MCF 10A (cell line): ENCODE data around the gene RIBC2. TPM values are rescaled to one million over a fixed set of nuclear protein-coding genes. Genes with fewer than 3 reads are reported as not detected.
"Not testable (repeated sequence)": the region's sequence is repeated elsewhere in the genome, so short reads cannot be mapped to it uniquely, and the experiment has no call there.

Source experiments
- Bru-seq: library from RNA; stranded (reverse); fragments of 400-500 nt; gene quantifications from one replicate; lab custom pipeline; 2021; lab: Mats Ljungman, UMichigan
- BruChase-seq, 2 experiments: library from RNA; stranded (reverse); fragments of 400-500 nt; gene quantifications; one replicate each; lab custom pipeline; 2021; lab: Mats Ljungman, UMichigan
- BruUV-seq: library from RNA; stranded (reverse); fragments of 400-500 nt; replicated peaks from 2 replicates; lab custom pipeline; 2021; lab: Mats Ljungman, UMichigan
- CTCF ChIA-PET: fragments of 300-600 bp; sonication (Branson Sonifier 250); formaldehyde crosslinking; extraction: SDS; loops from one replicate; lab custom pipeline; 2021; ENCODE audit warnings: antibody characterized with exemption, inconsistent platforms; lab: Yijun Ruan, JAX
- POLR2A ChIA-PET: fragments of 300-600, 350-650 bp; sonication (Branson Sonifier 250); formaldehyde crosslinking; extraction: SDS; loops from one replicate; lab custom pipeline; 2020; ENCODE audit warnings: antibody characterized with exemption, inconsistent platforms; lab: Yijun Ruan, JAX
- DNase-seq: peaks from one replicate; pipeline ENCODE4 v3.0.0-alpha.2; 2018; ENCODE audit not compliant: unreplicated experiment
- H3K27ac Mint-ChIP-seq: one replicate; pipeline ENCODE4 v1.8.0; 2022; ENCODE audit warnings: mild to moderate bottlenecking, low read depth, mixed read lengths; ENCODE audit not compliant: unreplicated experiment
- H3K27me3 Mint-ChIP-seq: one replicate; pipeline ENCODE4 v1.8.0; 2022; ENCODE audit warnings: mixed read lengths; ENCODE audit not compliant: insufficient read depth, unreplicated experiment
- H3K36me3 Mint-ChIP-seq: one replicate; pipeline ENCODE4 v1.8.0; 2022; ENCODE audit warnings: mild to moderate bottlenecking, moderate library complexity, mixed read lengths; ENCODE audit not compliant: insufficient read depth, unreplicated experiment
- H3K4me1 Mint-ChIP-seq: one replicate; pipeline ENCODE4 v1.8.0; 2022; ENCODE audit warnings: mixed read lengths; ENCODE audit not compliant: insufficient read depth, unreplicated experiment
- H3K4me3 Mint-ChIP-seq: one replicate; pipeline ENCODE4 v1.8.0; 2022; ENCODE audit warnings: mild to moderate bottlenecking, moderate library complexity, mixed read lengths; ENCODE audit not compliant: unreplicated experiment
- H3K9me3 Mint-ChIP-seq: one replicate; pipeline ENCODE4 v1.8.0; 2022; ENCODE audit warnings: mixed read lengths; ENCODE audit not compliant: unreplicated experiment
- intact Hi-C: fragments of 100-400 bp; cut with micrococcal nuclease; formaldehyde crosslinking; loops from 2 replicates; pipeline ENCODE4 v1.14.1; 2022
- long read RNA-seq: library from polyadenylated mRNA; stranded (forward); transcript quantifications from one replicate; pipeline ENCODE4 v2.0.0, GENCODE V29; 2022
- total RNA-seq: library from RNA; stranded (reverse); gene quantifications from 2 replicates; pipeline ENCODE4 v1.2.3, GENCODE V29; 2022
- TF ChIP-seq, protein P1 (sequence below): fragments of 200-600 bp; IDR thresholded peaks from one replicate; pipeline ENCODE4 v1.8.0; 2022; ENCODE audit warnings: antibody characterized with exemption, mild to moderate bottlenecking; ENCODE audit not compliant: unreplicated experiment

Gene RIBC2, protein sequence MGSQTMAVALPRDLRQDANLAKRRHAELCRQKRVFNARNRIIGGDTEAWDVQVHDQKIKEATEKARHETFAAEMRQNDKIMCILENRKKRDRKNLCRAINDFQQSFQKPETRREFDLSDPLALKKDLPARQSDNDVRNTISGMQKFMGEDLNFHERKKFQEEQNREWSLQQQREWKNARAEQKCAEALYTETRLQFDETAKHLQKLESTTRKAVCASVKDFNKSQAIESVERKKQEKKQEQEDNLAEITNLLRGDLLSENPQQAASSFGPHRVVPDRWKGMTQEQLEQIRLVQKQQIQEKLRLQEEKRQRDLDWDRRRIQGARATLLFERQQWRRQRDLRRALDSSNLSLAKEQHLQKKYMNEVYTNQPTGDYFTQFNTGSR
- 0.26 TPM in 1 of 2 replicates, not detected in the other for total RNA-seq
- percentile 17 among the genes with signal in this experiment for Bru-seq, nascent RNA
- BruChase-seq, experiment 1, labeled RNA remaining after a 6-hour chase: percentile 7 among the genes with signal in this experiment
- percentile 13 among the genes with signal in this experiment for BruChase-seq, experiment 2, labeled RNA remaining after a 2-hour chase
- long read RNA-seq, partial matches to known transcripts: 0 of 1 reads
- long read RNA-seq, other reads (novel, unspliced or antisense): 1 of 1 reads

DNA sequence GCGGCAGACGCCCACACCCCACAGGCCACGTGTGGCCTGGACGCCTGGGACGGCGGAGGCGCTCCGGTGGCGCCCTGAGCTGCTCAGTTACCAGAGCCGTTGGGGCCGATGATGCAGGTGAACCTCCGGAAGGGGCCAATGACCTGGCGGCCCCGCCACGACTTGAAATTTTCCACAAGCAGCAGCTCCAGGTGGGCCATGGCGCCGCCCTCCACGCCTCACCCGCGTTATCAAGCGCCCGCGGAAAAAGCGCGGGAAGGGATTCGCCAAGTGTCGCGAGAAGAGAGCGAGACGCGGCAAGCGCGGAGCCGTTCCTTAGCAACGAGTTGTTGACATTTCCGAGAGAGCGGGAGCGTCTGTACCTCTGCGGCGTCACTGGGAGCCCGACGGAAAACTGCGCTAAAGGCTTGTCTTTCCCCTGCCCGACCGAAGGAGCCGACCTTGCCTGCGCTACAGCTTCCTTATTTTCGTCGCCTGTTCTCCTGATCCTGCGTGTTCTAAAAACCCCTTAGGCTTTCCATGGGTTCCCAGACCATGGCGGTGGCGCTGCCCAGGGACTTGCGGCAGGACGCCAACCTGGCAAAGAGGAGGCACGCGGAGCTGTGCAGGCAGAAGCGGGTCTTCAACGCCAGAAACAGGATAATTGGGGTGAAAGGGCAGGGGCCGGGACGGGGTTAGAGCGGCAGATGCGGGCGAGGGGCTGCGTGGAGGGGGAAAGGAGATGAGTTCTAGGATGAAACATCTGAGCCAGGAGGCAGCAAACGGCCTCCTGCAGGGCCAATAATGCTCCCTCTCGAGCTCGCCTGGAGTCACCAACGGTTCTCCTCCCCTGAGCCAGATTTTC, at the start of gene RIBC2, which contains the start of gene SMC1B:
Gene RIBC2 (plus strand): TSS at position 326 of the 844 bp plus-strand sequence. CDS start 194 bp downstream, at position 520.
Gene SMC1B (minus strand): TSS at position 232 of the 844 bp plus-strand sequence. CDS start 32 bp downstream, at position 200.
- H3K4me1 Mint-ChIP-seq: no peaks in the 10 kb centered on the region
- H3K4me3 Mint-ChIP-seq: peak within 1 kb of the TSS; percentile 73
- peak; percentile 88 for DNase-seq
- no peaks in the 10 kb centered on the region for H3K9me3 Mint-ChIP-seq
- intact Hi-C loops: no loop called here
- ChIA-PET CTCF (interaction anchor here (0.6 kb wide), 1 partner anchor 106 kb away, joined by 3 read pairs; no protein-coding TSS in a partner anchor), POLR2A (no interaction called here)
- peaks cover 5% of the 10 kb centered on the region for H3K27me3 Mint-ChIP-seq
- peak within 1 kb of the TSS; percentile 86 for H3K27ac Mint-ChIP-seq
- H3K36me3 Mint-ChIP-seq: no peaks in the 10 kb centered on the region
- TF ChIP-seq, protein P1, sequence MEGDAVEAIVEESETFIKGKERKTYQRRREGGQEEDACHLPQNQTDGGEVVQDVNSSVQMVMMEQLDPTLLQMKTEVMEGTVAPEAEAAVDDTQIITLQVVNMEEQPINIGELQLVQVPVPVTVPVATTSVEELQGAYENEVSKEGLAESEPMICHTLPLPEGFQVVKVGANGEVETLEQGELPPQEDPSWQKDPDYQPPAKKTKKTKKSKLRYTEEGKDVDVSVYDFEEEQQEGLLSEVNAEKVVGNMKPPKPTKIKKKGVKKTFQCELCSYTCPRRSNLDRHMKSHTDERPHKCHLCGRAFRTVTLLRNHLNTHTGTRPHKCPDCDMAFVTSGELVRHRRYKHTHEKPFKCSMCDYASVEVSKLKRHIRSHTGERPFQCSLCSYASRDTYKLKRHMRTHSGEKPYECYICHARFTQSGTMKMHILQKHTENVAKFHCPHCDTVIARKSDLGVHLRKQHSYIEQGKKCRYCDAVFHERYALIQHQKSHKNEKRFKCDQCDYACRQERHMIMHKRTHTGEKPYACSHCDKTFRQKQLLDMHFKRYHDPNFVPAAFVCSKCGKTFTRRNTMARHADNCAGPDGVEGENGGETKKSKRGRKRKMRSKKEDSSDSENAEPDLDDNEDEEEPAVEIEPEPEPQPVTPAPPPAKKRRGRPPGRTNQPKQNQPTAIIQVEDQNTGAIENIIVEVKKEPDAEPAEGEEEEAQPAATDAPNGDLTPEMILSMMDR: no peak
- BruUV-seq: no TSS peak

DNA sequence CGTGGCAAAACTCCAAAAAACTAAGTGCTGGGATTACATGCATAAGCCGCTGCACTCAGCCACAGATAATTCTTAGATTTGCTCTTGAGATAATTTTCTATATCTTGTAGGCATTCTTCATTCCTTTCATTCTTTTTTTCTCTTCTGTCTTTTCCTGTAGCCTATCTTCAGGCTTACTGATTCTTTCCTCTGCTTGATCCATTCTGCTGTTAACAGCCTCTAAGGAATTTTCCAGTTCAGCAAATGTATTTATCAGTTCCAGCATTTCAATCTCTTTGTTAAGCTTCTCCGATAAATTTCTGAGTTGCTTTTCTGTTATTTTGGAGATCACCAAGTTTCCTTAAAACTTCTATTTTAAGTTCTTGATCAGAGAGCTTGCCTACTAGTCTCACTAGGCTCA, 46.8 kb upstream of the RIBC2 start:
- Mint-ChIP-seq H3K4me1 (no peaks in the 10 kb centered on the region), H3K9me3 (peaks cover 11% of the 10 kb centered on the region), H3K27me3 (peaks cover 44% of the 10 kb centered on the region), H3K36me3 (peaks cover 5% of the 10 kb centered on the region), H3K4me3 (no peak overlapping the region), H3K27ac (no peak overlapping the region)
- DNase-seq: no peak
- BruUV-seq: no TSS peak
- intact Hi-C loops: no loop called here
- POLR2A ChIA-PET: no interaction called here
- CTCF ChIA-PET: no interaction called here
- TF ChIP-seq, protein P1: no peak

DNA sequence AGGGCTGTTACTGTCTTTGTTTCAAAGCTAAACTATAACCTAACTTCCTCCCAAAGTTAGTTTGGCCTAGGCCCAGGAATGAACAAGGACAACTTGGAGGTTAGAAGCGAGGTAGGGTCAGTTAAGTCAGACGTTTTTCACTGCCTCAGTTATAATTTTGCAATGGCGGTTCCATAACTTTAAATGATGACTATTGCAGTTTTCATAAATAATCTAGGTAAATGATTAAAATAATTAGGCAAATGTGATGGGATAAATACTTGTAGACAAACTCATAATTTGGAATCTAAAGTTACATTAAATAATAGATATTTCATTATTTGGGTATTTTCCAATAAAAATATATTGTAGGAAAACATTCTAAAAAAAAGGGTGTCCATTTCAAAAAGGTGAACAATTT, 39.9 kb upstream of the RIBC2 start:
- DNase-seq, H3K27ac Mint-ChIP-seq, CTCF ChIA-PET, H3K27me3 Mint-ChIP-seq, H3K4me1 Mint-ChIP-seq, H3K4me3 Mint-ChIP-seq, BruUV-seq, H3K36me3 Mint-ChIP-seq, POLR2A ChIA-PET, H3K9me3 Mint-ChIP-seq, intact Hi-C loops: not testable (repeated sequence)

DNA sequence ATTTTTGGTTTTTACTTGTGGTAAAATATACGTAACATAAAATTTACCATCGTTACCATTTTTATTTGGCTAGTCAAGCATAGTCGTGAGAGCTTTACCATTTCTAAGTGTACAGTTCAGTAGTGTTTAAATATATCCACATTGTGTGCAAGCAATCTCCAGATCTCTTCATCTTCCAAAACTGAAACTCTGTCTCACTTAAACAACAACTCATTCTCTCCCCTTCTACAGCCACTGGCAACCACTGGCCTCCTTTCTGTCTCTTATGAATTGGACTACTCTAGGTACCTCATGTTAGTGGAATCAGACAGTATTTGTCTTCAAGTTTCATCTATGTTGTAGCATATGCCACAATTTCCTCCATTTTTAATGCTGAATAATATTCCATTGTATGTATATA, 37.5 kb upstream of the RIBC2 start:
- H3K4me3 Mint-ChIP-seq: no peak overlapping the region
- POLR2A ChIA-PET: no interaction called here
- no peak overlapping the region for H3K27ac Mint-ChIP-seq
- H3K36me3 Mint-ChIP-seq: no peaks in the 10 kb centered on the region
- intact Hi-C loops: no loop called here
- BruUV-seq: no TSS peak
- no peak for DNase-seq
- no peaks in the 10 kb centered on the region for H3K9me3 Mint-ChIP-seq
- CTCF ChIA-PET: interaction anchor here (1.0 kb wide), 1 partner anchor 37 kb away, joined by 3 read pairs; no protein-coding TSS in a partner anchor
- H3K4me1 Mint-ChIP-seq: no peaks in the 10 kb centered on the region
- H3K27me3 Mint-ChIP-seq: no peaks in the 10 kb centered on the region
- TF ChIP-seq, protein P1: no peak
